Stimulated activated CD4-positive, alpha-beta T cell treated with anti-CD3 and anti-CD28 coated beads, Interleukin-1b, Interleukin-23, amount 100 ng/mL, for 4 hours (primary cell): ENCODE measurements around the gene JCAD.
"Not testable (repeated sequence)": the region's sequence is repeated elsewhere in the genome, so short reads cannot be mapped to it uniquely, and the experiment has no call there.

Experiments used
- DNase-seq, 2 donors: peaks; one replicate each; pipeline ENCODE4 v3.0.0-alpha.2; 2020; ENCODE audit warnings: low read depth in 2 of 2

The JCAD gene

DNA sequence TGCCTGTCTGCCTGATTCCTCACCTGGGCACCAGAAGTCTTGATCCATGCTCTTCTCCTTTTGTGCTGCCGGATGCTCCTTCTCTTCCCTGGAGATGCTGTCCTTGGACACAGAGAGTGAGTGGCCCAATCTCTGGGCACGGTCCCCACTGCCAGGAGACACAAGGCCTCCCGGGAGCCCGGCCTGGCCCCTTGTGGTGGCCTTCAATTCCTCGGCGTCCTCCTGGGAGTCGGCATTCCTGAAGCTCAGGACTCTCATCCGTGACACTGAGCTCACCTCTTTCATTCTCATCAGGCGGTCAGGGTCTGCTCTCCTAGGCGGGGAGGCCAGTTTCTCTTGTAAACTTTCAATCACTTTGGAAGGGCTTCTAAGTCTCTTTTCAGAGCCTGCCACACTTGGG is 33.3 kb downstream of the JCAD start:
- no peak for DNase-seq

DNA sequence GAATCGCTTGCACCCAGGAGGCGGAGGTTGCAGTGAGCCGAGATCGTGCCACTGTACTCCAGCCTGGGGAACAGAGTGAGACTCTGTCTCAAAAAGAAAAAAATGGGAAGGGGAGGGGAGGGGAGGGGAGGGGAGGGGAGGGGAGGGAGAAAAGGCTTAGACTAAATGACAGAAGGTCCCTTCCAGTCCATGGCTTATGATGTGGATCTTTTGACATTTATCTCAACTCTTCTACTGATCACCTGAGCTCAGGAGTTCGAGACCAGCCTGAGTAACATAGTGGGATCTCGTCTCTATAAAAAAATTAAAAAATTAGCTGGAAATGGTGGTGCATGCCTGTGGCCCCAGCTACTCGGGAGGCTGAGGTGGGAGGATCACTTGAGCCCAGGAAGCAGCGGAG is 34.0 kb downstream of the JCAD start:
- not testable (repeated sequence) for DNase-seq

DNA sequence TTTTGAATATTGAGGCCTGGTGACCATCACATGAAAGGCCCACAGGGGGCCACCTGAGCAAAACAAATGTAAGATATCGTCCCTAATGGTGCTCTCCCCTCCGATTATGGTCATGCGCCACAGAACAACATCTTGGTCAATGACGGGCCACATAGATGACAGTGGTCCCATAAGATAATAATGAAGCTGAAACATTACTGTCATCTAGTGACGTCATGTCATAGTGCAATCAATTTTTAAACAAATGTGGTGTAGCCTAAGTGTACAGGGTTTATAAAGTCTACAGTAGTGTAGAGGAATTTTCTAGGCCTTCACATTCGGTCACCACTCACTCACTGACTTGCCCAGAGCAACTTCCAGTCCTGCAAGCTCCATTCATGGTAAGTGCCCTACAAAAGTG is 36.8 kb downstream of the JCAD start:
- DNase-seq: no peak

DNA sequence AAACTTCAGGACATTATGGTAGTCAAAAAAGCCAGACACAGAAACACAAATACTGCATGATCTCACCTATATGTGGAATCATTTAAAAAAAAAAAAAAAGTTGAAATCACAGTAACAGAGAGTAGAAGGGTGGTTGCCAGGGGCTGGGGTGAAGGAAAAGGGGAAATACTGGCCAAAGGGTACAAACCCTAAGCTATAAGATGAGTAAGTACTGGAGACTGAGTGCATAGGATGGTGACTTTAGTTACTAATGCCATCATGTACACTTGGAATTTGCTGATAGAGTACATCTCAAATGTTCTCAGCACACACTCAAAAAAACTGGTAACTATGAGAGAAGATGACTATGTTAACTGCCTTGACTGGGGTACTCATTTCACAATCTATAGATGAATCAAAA is 39.9 kb downstream of the JCAD start:
- DNase-seq: no peak

DNA sequence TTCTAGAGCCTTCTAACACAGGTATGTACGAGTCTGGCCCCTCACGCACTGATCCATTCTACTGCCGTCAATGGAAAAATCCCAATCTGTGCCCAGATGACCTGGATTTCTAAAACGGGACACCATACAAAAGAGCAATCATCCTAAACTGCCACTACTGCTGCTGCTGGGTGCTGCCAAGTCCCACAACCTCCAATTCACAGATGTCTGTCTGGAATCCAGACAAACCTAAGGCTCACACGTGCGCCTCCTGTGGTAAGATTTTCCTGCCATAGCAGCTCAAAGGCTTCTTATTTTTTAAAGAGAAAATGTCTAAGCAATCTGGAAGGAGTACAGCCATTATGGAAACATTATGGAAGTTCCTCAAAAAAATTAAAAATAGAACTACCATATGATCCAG is 40.9 kb downstream of the JCAD start:
- no peak for DNase-seq

DNA sequence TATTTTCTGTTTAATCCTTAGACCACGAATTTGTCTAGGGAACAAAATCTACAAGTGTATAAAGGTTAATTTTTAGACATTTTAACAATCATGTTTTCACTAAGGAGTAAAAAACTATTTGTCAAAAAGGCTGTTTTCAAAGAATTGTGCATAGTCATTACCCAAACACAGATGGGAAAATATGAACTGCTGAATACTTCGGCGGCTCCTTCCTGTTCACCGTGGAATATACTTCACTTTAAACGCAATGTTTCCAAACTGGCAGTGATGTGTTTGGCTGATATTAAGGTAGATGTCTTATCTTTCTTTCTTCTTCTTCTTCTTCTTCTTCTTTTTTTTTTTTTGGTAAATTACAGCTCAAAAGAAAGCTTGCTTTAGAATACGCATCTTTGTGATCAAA is 41.4 kb downstream of the JCAD start:
- DNase-seq: no peak

DNA sequence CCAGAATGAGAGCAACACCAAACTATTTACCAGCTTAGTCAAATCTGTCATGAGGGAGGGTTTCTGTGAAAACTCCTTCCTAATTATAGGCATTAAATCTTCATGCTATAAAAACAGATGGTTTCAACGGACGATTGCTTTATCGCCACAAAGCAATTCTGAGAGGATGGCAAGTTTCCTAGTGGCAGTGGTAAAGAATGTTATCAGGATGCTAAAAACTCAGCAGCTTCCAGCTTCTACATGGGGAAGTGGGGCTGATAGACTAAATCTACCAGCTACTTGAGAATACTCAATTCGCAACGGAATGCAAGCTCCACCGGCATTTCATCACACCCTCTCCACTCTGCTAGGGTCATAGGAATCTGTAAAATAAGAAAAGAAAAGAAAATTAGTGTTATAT is 41.8 kb downstream of the JCAD start:
- DNase-seq: no peak

DNA sequence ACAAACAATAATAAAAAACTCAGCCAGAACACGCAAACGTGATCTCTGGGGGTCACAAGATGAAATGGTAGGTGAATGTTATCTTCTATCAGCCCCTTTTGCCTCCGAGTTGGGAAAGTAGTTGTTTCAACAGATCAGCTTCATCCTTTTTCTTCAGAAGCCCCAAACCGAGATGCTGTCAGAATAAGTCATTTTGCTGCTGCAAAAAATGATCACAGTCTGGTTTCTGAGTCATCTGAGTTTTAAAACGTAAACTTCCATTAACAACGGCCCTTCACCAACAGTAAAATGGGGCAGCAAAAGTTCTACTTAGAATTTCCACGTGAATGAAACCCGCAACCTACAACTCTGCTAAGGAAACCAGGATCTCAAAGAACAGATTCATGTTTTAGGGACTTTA is 44.9 kb downstream of the JCAD start:
- DNase-seq: no peak

DNA sequence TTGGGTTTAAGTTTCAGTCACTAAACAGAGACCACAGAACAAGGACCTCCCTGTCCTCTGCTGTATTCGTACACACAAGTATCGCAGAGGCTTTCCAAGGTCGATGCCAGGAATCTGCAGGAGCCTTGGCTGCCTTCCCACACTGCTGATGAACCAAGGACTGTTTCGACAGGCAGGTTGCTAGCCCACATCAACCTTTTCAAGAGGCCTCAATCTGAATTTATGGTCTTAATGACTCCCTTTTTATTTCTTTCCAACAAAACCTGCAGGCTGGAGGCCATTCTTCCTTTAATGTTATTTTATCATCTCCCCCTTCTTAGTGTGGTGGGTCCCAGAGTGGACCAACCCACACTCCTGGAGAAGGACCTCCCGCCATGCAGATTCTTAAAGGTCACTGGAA is 45.6 kb downstream of the JCAD start:
- DNase-seq: no peak

DNA sequence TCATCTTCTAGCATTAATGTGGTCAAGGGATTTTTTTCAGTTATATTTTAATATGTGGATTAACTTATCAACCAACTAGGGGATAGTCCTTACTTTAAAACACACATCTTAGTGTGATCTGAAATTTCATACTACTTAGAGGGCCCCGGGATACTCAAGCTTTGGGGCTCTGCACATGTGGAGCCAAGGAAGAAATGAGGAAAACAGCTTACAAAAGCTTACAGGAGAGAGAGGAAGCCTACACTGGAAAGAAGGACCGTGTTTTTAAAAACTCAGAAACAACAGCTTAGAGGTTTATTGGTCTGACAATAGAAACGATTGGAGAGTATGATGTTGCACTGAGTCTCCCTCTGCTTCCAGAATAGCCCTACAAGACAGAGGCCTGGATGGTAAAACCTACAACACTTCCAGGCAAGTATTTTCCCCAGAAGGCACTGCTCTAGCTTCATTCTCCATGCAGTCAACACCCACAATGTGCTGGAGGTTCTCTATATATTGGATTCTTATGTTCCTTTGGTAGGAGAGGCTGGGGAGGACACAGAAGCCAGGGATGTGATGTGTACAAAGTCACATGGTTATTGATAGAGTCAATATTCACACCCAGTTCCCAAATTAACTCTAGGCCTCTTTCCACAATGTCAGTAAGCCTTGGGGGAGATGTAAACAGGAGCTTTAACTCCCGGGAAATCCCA is 47.3 kb downstream of the JCAD start:
- DNase-seq: no peak

DNA sequence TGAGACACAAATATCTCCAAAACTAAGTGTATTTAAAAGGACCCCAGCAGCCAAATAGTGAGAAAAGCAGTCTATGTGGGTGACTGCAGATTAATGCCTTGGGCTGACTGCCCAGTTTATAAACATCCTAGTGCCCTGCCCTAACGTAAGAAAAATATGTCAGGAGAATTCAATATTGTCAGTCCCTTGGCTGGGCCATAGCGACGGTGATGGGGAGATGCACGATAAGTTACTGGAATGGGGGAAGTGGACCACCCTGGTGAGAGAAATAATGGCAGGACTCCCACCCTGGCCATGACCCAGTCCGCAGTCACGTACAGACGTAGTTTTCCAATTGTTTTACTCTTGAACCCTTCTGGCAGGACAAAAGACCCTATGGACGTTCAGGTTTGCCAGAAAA is 48.0 kb downstream of the JCAD start:
- DNase-seq: no peak

DNA sequence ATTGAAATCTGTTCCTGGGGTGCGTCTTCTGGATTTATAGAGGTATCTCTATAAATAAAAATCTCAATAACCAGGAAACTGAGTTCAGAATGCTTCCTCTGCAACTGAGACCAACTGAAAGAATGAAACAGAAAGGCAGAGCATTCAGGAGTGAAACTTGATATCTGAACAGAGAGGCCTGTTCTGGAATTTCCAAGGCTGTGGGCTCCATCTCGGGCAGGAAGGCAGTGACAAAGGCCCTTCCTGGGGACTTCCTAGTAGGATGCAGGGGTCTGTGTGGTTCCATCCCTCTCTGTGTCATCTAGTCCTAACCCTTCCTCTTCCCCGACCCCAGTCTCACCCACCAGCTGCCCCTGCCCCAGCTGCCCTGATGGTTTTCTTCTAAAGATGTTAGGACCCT is 52.0 kb downstream of the JCAD start:
- DNase-seq: no peak

DNA sequence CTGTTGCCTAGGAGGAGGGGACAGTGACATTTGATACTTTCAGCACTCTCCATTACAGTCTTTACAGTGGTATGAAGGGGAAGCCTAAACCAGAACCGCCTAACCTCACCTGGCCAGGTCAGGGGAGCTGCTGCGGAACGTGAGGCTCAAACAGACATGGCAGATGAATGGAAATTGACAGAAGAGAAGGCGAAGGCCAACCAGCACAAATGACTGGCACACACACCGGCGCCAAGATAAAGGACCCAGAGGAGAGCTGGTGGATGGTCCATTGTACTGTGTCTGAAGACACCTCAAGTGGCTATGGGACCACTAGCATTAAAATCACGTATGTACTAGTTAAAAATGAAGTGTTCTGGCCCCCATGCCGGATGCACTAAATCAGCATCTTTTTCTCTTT is 53.0 kb downstream of the JCAD start:
- DNase-seq: no peak

DNA sequence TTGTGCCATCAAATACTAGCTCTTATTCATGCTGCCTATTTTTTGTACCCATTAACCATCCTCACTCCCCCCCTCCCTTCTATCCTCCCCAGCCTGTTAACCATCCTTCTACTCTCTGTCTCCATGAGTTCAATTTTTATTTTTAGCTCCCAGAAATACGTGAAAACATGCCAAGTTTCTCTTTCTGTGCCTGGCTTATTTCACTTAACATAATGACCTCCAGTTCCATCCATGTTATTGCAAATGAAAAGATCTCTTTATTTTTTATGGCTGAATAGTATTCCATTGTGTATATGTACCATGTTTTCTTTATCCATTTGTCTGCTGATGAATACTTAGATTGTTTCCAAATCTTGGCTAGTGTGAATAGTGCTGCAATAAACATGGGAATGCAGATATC is 54.3 kb downstream of the JCAD start:
- not testable (repeated sequence) for DNase-seq

DNA sequence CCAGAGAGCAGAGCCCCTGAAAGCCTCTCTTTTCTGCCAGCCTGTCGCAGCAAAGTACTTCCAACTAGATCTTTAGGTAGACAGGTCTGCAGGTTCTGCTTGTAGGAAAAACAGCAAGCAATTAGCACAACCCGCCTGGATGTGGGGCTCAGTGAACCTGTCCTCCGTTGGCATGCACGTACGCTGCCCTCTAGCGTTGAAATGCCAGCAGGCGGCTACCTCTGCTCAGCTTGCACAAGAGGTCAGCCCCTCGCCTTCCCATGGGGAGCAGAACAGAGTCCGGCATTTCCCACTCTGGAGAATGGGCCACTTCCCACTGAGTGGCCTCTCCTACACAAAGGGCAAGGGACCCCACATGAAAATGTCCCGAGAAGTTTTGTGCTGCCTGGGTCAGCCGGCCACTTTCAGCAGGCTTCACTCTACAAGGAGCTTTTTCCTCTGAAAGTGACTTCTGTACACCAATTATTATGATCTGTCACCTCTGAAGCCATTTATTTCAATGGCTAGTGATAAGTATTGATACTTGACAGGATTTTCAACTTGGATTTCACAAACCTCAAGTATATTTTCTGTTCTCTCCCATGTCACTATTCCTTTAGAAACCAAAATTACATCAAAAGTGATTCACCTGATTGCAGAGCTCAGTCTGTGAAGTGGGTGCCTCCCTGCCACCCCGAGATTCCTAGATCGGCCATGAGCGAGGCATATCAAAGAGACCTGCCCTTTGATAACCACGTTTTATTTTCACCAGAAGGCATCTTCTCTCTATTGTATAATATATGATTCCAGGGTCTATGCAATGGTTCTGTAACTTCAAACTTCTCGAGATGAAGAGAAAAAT is 56.7 kb downstream of the JCAD start:
- peak; percentile 34 to 40 for DNase-seq

DNA sequence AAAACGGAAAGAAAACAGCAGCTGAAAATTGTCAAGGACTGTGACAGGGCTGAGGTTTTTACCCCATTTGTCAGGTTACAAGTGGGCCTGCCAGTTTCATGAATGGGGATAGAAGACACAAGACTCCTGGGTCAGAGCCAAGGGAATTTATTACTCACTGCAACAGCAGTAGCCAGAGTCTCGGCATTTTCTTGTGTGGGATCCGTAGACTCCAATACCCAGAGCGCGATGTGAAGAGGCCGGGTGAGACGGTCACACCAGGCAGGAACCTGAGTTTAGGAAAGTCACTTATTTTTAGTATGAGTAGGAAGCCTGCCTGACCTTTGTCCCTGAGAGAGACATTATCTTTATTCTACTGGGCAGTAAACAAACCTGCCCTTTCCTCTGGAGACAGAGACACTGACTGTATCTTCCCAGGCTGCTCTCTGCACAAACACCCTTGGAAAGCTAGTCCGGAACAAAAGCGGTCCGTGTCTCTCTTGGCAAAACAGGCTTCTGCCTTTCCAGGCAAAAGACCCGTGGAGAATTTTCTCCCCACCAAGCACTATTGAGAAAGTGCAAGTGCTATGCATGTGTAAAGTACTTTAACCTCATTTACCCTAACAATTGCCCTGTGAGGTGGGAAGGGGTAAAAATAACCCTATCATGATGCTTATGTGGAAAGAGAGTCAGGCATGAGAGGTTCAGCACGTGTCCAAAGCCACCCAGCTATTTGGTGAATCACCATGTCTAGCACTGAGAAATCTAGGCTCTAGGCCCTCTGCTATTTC is 58.4 kb downstream of the JCAD start:
- DNase-seq: no peak

DNA sequence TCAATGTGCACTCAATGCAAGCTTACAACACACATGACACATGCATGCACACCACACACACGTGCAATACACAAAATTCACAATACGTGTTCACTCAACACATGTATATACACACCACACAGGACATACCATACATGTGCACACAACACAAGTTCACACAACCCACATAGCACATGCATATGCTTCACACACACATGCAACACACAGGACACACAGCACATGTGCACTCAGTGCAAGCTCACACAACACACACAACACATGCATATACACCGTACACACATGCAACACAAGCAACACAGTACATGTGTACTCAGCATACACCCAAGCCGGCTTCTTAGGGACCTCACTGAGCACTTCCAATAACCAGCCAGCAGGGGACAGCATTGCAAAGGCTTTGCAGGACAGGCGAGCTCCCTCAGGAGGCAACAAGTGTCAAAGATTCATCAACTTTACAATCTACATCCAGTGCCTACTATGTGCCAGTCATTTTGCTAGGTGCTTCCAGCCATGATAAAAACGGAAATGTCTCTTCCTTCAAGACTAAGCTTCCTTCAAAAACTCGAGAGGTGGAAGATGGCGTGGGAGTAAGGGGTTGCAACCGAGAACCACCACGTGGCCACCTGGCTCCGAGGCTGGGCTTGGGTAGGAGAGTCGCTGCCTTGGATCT is 61.1 kb downstream of the JCAD start:
- peak; percentile 52 to 69 for DNase-seq

DNA sequence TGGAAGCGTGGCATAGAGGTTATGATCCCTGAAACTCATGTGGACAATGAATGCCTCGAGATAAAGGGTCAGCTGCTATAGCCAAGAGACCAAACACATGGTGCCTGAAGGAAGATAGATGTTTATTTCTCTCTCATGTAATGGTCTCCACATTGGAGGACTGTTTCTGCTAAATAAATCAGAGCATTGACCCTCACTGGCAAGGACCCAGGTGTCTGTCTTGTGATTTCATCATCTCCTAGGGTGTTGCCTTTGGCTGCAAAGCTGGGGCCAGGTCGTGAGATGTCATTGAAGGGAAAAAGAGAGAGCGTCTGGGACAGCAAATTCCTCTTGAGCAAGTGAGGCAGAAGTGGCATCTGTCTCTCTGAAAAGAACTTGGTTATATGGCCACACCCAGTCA is 64.6 kb downstream of the JCAD start:
- no peak for DNase-seq

DNA sequence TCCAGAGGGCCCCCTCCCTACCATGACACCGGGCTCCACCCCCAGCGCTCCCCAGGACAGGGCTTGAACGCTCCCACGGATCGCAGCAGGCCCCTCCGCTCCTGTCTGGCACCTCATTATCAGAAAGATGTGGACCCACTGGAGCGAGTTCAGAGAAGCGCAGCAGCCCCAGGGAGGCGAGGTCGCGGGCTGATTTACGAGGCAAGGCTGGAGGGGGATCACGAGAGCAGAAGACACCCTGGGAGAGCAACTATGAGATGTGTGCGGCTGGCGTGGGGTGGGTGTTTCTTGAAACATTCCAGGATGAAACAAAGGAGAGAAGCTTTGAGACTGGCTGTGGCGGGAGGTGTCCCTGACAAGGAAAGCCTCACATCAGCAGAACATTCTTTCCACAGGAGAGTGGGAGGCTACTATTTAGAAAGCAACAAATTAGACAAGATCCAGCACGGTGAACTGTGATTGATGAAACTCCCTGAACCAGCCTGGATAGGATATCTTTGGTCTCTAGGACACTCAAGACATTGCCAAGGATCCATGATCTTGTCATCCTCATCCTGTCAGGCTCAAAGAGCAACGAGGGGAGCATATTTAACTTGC is 66.0 kb downstream of the JCAD start:
- DNase-seq: no peak

DNA sequence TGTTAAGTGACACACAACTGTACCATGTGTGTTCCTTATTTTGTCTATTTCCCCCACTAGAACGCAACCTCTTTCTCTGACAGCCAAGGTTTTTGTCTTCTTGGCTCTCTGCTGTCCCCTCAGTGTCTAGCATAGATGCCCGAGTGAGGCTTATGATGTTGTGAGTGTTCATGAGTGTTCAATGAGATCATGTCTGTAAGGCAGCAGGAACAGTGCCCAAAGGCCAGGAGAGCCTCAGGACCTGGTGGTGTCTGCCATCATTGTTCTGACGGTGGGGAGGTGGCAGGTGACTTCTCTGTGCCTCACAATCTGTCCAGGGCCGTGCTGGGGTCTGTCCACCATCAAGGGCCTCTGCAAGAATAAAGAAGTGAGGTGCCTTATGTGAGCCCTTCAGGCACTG is 66.5 kb downstream of the JCAD start:
- DNase-seq: no peak

DNA sequence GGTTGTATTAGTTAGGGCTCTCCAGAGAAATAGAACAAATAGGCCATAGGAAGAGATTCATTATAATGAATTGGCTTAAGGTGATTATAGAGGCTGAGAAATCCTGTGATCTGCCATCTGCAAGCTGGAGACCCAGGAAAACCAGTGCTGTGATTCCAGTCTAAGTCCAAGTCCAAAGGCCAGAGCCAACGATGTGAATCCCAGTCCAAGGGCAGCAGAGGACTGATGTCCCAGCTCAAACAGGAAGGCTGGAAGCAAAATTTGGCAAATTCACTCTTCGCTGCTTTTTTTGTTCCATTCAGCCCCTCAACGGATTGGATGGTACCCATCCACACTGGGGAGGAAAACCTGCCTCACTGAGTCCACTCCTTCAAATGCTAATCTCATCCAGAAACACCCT is 68.0 kb downstream of the JCAD start:
- DNase-seq: no peak

DNA sequence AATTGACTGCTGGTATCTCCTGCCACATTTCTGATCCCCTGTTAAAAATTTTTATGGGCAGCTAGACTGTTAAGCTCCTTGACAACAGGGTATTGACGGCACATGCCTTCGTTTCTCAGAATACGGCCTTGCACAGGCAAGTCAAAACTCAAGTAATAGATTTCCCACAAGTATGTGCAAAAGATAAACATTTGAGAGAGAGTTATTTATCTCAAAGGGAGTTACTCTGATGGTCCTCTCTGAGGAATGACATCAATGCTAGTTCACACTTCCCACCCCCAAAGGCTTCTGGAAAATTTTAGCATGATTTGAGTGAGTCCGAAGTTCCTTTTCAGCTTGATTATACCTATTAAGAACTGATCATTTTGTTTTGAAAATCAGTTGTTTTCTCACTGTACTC is 71.9 kb downstream of the JCAD start:
- DNase-seq: no peak
